SW480 (cell line): ENCODE measurements around the gene SGMS1.

Experiments
- DNase-seq: peaks from one replicate; pipeline ENCODE4 v3.0.0-alpha.2; 2016; ENCODE audit warnings: low spot score

The SGMS1 gene

DNA sequence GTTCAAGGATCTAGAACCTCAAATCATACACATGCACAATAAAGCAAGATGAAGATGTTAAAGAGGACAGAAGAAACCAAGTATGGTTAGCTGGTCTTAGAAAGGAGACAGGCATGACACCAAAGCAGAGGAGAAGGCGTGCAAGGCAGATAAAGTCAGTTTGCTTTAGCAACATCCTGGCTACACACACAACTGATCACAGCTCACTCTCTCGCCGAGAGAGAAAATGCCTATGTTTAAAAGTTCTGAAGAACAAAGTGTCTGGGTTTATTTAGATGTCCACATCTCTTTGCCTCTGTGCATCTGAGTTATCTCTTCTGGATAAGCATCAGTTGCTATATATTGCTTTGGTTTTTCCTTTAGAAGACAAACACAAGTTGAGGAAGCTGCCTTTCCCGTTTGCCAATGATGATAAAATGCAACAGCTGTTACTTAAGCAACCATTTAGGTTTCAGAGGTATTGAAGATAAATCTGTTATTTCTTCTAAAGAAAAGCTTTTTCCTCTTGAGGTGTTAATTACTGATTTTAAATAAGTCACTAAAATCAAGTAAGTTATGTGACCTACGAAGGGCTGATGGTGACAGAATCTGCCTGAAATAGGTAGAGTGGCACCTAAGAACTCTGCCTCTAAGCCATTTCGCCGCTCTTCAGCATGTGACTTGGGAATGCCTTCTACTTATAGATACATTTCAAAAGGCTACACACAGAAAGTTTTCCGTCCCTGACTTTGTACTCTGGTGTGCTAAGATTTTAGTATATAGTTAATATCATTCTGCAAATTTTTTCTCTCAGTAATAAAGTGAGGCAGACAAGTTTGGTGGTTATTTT is 226.2 kb downstream of the SGMS1 start:
- DNase-seq = no peak

DNA sequence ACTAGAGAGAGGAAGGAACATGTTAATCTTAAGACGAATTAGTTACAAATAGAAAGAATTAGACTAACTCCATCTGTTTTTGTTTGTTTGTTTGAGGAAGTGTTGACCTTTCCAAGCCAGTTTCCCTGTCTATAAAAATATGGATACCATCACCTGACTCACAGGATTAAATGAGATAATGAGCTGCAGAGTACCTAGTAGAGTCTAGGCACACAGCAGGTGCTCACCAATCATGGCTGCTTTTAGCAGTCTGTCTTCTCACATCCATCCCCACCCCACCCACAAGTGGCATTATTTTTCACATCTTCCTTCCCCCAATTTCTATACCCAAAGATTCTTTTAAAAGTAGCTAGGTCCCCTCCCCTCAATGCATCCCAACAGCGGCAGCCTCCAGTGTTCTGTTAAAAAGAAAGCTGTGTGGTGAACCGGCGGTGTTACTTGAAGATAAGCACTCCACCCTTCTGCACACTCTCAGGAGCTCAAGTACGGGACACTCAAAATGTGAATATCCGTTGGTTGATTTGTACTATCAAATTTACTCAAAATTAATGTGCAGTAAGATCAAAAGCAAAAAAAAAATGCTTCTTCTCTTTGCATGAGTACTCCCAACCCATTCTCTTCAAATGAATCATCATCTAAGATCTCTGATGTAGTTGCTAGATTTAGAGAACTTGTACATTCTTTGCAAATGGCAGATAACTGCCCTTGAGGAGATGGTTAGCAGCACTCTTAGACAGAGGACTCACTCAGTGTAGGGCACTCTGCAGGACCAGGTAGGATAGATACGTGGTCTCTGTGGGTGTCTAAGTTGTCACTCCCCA is 227.1 kb downstream of the SGMS1 start:
- no peak for DNase-seq

DNA sequence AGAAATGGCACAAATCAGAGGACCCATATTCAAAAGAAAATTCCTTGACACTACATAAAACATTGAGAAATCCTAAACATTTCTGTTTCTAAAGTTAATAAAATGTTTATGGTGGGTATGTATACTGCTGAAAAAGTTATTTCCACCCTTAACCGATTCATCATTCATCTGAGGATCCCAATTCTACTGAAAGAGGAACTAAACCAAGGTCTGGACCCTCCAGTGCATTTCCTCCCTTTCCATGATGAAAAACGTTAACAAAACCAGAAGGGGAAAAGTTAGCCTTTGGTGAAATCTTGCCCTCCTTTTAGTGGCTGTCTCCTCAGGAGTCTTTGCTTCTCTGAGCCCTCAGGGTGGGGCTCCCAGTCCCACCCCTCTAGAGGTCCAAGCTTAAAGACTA is 227.9 kb downstream of the SGMS1 start:
- no peak for DNase-seq

DNA sequence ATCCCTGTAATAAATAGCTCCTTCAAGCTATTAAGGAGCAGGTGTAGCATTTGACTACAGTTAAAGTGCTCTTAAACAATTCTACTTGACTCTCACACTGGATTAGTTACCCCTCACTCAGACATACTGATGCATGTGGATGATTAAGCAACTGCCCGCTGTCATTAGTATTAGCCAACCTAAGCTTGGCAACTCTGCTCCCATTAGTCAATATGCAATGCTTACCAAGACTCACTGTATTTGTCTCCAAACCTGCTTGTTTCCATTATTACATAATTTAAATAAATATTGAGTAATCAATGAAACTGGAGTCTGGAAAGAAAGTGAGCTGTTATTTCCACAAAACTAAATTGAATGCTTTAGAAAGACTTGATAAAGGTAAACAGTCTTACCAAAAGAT is 228.5 kb downstream of the SGMS1 start:
- DNase-seq = no peak

DNA sequence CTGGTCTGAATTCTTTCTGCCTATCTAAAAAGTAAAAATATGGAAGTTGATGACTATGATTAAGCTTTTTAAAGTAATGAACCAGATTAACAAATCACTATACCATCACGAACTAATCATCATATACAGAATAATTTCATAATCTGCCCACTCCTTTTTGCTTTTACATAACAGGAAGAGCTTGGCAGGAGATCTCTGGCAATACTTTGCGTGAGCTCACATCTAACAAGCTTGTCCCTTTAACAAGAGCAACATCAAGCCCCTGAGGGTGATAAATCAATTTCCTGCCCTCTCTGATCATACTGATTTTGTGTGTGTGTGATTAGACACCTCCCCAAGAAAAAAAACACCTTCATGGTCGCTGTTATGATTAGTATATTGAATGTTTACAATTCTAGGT is 228.9 kb downstream of the SGMS1 start:
- DNase-seq = no peak

DNA sequence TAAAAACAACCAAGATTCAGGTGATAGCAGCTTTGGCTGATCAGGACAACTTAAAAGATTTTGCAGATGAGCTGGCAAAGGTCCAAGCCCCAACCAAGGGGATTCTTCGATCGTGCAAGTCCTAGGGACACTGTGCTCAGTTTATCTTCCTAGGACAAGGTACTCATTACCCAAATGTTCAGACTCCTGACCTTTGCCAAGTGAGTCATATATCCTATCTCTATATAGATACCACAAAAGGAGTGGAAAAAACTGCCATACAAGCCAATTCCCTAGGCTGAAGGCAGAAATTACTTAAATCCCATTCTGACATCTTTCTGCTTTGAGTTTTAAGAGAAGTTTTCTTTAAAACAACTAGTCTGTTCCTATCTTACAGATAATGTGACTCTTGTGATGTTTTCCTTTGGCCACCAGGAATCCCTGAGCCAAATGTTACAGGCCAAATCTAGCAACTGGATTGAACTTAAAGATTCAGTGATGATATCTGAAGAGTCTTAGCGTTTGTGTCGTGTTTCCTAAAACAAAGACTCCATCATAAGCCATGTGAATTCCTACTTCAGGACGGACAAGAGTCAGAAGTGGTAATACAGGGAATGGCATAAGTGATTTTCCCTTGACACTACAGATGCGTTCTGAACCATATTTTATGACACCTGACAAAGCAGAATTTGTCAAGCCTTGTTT is 229.8 kb downstream of the SGMS1 start:
- DNase-seq = no peak

DNA sequence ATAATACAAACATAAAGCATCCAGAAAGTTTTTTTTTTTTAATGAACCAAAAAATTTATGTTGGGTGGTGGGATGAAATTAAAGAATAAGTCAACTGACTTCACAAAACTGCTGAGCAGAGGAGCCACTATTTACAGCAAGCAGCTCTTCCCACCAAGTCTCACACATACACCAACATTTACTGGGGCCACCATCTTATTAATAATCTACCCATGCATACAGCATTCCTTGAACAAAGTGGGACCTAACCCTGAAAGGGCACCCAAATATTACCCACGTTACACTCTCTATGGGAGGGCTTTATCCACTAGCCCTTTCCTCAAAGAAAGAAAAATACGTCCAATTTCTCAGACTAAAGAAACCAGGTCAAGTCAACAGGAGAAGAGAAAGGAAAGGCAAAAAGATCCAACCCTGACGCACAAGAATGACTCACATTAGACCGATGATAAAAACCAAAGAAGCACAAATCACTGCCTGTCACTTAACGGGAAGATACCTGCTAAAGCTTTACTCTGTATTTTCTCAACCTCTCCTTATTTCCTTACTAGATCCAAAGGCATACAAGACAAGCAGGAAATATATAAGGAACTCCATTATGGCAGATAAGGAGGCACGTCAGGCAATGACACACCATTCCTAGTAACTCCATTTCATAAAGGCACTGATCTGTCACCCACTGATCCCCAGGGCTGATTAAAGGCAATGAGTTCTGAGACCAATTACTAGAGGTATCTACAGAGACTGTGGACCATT is 230.6 kb downstream of the SGMS1 start:
- DNase-seq = no peak

DNA sequence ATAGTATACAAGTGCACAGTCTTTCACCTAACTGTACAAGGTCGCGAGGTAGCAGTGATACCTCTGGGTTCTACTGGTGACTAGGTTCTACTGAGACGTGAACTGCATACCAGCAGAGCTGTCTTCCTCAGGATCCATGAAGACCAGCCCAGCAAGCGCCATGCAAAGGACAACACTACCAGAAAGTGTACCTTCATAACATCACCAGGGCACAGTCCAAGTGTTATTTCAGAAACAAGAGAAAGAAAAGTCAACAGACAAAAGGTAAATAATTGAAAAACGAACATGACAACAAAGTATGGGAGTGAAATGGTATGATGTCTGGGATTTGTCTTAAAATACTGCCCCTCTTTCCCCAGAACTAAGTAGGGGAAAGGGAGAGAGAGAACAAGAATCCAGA is 231.3 kb downstream of the SGMS1 start:
- no peak for DNase-seq

DNA sequence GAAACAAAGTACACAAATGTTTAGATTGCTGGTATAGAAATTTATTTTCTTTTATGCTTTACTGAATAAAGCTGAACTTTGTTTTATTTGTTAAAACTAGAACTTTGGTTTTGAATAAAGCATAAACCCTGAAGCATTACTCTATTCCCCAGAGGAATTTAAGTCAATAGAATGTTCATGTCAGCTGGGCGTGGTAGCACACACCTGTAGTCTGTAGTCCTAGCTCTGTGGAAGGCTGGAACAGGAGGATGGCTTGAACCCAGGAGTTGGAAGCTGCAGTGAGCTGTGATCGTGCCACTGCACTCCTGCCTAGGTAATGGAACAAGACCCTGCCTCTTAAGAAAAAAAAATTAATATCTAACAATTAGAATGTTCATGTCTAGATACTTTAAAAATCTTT is 233.5 kb downstream of the SGMS1 start:
- no peak for DNase-seq

DNA sequence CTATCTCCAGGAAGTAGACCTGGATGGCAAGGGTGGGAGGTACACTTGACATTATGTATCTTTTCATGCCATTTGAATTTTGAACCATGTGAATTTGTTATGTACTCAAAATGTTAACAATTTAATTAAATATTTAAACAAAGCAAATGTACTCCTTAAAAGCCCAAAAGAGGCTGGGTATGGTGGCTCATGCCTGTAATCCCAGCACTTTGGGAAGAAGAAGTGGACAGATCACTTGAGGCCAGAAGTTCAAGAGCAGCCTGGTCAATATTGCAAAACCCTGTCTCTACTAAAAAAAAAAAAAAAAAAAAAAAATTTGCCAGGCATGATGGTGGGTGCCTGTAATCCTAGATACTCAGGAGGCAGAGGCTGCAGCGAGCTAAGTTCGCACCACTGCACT is 235.6 kb downstream of the SGMS1 start:
- no peak for DNase-seq

DNA sequence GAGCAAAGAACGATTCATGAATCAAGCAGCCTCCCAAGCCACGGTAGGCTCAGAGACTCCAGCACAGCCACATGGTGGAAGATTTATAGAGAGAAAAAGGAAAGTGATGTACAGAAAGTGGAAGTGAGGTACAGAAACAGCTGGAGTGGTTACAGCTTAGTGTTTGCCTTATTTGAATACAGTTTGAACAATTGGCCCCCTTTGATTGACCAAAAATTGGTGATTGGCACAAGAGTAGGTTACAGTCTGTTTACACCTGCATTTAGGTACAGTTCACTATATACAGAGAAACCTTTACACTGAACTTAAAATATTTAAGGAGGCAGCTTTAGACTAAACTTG is 236.1 kb downstream of the SGMS1 start:
- DNase-seq = no peak

DNA sequence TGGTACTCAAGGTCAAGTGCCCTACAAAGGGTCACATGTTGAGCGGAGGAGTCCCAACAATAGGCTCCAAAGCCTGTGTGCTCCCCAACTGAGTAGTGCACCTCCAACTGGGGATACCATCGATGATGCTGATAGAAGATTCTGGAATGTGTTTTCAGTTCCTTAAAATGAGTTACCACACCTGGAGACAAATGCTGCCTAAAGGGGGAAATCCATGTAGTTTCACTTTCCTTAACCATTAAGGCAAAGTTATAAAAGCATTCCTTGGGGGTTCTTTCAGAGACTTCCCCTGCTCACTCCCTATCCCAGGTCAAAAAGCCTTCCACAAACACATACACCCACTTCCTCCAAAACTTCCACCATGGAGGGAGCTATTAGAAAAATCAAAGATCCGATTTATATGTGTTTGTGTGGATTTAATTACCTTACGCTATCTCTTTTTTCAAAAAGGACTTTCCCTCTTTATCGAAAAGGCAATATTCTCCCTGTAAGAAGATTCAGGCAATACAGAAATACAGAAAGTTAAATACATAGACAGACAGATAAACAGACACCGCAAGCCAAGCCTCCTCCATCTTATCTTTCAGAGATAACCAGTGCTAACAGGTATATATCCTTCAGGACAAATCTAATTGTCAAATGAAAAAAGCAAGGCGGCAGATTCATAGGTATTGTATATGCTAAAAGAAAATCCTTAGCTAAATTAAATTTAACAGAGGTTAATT is 236.6 kb downstream of the SGMS1 start:
- DNase-seq = no peak

DNA sequence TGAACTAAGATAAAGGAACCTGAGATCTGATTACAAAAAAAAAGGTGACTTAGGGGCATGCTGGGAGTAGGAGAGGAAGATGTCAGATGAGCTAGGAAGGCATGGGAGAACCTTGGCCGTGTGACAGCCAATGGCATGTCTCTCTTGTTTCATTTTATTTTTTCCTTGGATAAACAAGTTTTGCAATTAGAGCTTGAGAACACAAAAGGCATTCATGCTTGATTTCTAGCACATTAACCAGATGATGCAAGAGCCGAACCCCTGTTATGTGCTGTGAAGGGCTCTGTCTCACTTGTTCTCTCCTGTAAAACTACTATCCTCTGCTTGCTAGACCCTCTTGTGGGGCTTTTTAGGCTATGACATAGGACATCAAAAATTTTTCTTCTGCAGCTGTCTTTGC is 238.1 kb downstream of the SGMS1 start:
- DNase-seq = no peak

DNA sequence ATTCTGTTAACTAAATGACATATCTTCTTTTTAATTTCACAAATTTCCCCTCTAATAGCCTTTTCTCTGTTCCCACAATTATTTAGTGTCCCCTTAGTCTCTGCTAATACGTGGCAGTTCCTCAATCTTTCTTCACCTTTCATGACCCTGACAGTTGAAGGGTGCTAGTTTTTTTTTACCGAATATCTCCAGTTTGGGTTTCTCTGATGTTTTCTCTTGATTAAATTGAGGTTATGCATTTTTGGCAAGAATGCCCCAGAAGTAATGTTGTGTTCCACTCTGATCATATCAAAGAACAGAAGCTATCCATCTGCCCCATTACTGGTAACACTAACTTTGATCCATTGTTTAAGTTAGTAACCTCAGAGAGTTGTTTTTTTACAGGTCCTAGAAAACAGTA is 238.9 kb downstream of the SGMS1 start:
- DNase-seq = no peak

DNA sequence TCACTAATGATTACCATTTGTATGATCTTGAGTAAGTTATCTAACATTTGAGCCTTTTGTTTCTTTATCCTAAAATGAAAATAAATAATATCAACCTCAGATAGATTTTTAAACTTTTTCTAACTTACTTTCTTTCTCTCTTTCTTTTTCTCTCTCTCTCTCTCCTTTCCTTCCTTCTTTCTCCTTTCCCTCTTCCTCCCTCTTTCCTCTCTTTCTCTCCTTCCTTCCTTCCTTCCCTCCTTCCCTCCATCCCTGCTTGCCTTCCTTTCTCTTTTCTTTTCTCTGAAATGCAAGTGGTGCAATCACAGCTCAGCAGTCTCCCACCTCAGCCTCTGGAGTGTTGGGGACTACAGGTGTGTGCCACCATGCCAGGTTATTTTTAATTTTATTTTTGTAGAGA is 239.5 kb downstream of the SGMS1 start:
- DNase-seq = no peak

DNA sequence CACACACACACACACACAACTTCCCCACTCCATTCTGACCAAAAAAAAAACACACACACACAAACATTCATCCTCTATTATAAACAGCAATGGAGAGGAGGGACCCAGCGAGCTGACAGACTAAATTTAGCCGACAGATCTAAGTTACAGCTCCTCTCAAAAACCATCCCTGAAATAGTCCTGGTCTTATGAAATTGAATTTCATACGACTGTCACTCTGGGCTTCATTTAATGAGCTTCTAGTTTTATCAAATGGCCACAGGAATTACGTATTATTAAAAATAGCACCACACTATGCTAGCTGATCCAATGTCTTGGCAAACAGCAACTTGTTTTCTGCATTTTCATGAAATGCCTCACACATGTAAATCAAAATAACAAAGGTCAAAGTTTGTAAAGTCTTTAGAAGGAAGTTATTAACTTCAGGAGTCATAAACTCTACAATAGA is 241.2 kb downstream of the SGMS1 start:
- no peak for DNase-seq

DNA sequence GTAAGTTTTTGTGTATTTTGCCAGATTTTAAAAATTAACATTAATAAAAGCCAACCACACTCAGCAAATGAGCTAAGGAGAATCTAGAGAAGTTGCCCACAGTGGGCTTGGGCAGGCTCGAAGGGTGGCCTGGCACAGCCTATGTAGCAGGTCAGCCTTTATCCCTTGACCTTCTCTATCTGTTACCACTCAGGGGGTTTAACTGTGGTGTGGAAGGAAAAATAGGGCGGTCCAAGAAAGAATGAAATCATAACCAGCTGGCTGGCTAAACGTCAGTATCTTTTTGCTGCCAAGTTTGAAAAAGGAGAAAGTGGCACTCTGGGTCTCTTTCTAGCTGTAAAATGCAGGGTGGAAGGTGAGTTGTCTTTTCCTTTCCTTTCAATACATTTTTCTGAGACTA is 242.1 kb downstream of the SGMS1 start:
- DNase-seq = no peak

DNA sequence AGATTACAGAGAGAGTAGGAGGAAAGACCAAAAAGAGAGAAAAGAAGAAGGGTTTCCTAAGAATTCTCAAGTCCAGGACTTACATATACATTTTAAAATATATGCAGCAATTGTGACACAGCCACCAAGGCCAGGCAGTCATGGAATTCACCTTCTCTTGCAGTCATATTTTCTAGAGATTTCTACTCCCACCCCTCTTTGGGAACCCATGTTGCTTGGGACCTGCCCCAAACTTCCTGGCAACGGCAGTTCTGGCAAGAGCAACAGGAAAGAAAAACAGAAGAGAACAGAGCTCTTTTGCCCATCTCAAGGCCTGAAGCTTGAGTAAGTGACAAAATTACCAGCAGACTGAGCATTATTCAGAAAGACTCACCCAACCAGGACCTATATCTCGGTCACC is 244.1 kb downstream of the SGMS1 start:
- DNase-seq = no peak

DNA sequence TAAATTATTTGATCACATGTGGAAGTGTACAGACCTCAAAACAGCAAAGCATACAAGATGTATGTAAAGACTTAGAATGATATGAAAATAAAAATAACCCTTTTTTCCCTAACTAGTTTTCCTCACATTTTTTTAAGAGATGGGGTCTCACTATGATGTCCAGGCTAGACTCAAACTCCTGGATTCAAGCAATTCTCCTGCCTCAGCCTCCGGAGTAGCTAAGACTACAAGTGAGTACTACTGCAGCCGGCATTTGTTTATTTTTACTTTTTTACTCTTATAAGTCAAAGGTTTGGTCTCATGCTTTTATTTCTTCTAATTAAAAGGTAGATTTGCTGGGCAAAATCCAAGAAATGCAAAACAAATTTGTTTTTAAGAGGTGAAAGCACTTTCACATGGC is 248.0 kb downstream of the SGMS1 start:
- no peak for DNase-seq

DNA sequence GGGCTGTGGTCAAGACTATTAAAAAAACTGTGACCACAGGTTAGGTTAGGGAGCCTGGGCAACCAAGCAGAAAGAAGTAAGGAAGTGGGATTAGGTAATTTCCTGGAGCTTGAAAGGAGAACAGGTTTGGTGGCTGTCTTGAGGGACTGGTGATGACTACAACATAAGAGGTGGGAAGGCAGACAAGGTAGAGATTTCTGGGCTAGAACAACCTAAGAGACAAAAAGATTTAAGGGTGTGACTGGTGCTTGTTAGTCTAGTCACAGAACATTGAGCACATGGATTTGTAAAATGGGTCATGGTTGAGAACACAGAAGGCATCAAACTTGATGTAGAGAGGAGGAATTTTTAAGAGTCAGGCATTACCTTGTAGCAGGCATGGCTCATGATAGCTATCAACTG is 248.7 kb downstream of the SGMS1 start:
- no peak for DNase-seq

DNA sequence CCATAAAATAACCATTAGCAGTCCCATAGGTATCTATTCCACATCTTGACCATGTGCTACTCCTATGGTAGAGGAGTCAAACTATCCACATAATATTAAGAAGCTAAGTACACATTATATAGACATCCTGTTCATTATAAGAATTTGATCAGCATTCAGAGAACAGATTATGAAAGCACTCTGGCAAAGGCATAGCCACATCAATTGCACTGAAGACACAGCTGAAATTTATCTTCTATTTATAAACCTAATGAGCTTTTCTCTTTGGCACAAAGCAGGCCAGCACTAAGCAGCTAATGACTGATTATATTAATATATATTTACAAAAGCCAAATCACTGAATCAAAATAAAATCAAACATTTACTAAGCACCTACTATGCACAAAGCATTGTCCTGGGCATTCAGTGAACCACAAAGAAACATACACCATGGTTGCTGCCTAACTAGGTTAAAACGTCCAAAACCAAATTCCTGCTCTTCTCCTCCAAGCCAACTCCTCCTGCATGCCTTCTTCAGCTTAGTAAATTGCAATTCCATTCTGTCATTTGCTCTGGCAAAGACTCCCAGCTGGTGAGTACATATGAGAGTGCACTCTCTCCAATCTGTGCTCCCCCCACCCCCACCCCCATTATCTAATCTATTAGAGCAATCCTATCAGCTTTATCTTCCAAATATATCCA is 249.8 kb downstream of the SGMS1 start:
- no peak for DNase-seq
